HG02981 (cell line): ENCODE results near the gene PUDP.
A peak's percentile ranks its signal among the peaks of the same experiment; 100 is the strongest.
"Not testable (repeated sequence)": the region's sequence is repeated elsewhere in the genome, so short reads cannot be mapped to it uniquely, and the experiment has no call there.

Experiments used
- ATAC-seq: cut with Tn5 transposase; IDR thresholded peaks from one replicate; pipeline ENCODE4 v1.9.1; 2021; ENCODE audit warnings: mild to moderate bottlenecking, moderate library complexity; ENCODE audit not compliant: unreplicated experiment

PUDP gene

GRCh38 chrX:7110821-7111276 is 37.1 kb downstream of the PUDP start:
- peak; percentile 62 for ATAC-seq

- ATAC-seq = peak; percentile 66
Observed at GRCh38 chrX:7109838-7110793, 37.8 kb downstream of the PUDP start.

- ATAC-seq = no peak
Observed at GRCh38 chrX:7109049-7109531, 38.9 kb downstream of the PUDP start.

GRCh38 chrX:7108030-7108429 is 39.9 kb downstream of the PUDP start:
- no peak for ATAC-seq

GRCh38 chrX:7106649-7107048 is 41.3 kb downstream of the PUDP start:
- no peak for ATAC-seq

- ATAC-seq = no peak
Observed at GRCh38 chrX:7102119-7102518, 45.8 kb downstream of the PUDP start.

GRCh38 chrX:7100022-7100421 is 47.9 kb downstream of the PUDP start:
- no peak for ATAC-seq

GRCh38 chrX:7095657-7096056 is 52.3 kb downstream of the PUDP start:
- not testable (repeated sequence) for ATAC-seq

GRCh38 chrX:7093305-7093704 is 54.6 kb downstream of the PUDP start:
- ATAC-seq = no peak

- no peak for ATAC-seq
Observed at GRCh38 chrX:7092543-7092942, 55.4 kb downstream of the PUDP start.

- no peak for ATAC-seq
Observed at GRCh38 chrX:7091923-7092322, 56.0 kb downstream of the PUDP start.

- no peak for ATAC-seq
Observed at GRCh38 chrX:7090641-7091040, 57.3 kb downstream of the PUDP start.

GRCh38 chrX:7088968-7089615 is 58.9 kb downstream of the PUDP start:
- no peak for ATAC-seq

GRCh38 chrX:7086384-7086783 is 61.6 kb downstream of the PUDP start:
- peak; percentile 41 for ATAC-seq

GRCh38 chrX:7085879-7086278 is 62.1 kb downstream of the PUDP start:
- ATAC-seq = no peak

GRCh38 chrX:7084841-7085240 is 63.1 kb downstream of the PUDP start:
- ATAC-seq = no peak

- peak; percentile 76 for ATAC-seq
Observed at GRCh38 chrX:7083468-7084396, 64.2 kb downstream of the PUDP start.

GRCh38 chrX:7083021-7083420 is 64.9 kb downstream of the PUDP start:
- no peak for ATAC-seq

GRCh38 chrX:7082556-7082955 is 65.4 kb downstream of the PUDP start:
- no peak for ATAC-seq

- no peak for ATAC-seq
Observed at GRCh38 chrX:7077241-7078230, 70.4 kb downstream of the PUDP start.
